Globus pallidus (tissue), 1 donor: ENCODE results near the gene KDM5B.
"Not testable (repeated sequence)": the region's sequence is repeated elsewhere in the genome, so short reads cannot be mapped to it uniquely, and the experiment has no call there.

Experiments
- DNase-seq: peaks from one replicate; pipeline ENCODE4 v3.0.0-alpha.2; 2015; ENCODE audit warnings: low spot score

Gene KDM5B

GRCh38 chr1:202812176-202813026, 4.2 kb upstream of the KDM5B start:
- no peak for DNase-seq

GRCh38 chr1:202811296-202812175, 3.3 kb upstream of the KDM5B start:
- no peak for DNase-seq

GRCh38 chr1:202810615-202811295, 2.5 kb upstream of the KDM5B start, which contains the start of gene PCAT6:
PCAT6 (plus strand) TSS chr1:202810954.
- peak; percentile 94 for DNase-seq

- no peak for DNase-seq
Observed at GRCh38 chr1:202810193-202810614, 2.0 kb upstream of the KDM5B start.

GRCh38 chr1:202809597-202810159, 1.5 kb upstream of the KDM5B start:
- peak; percentile 13 for DNase-seq

DNA sequence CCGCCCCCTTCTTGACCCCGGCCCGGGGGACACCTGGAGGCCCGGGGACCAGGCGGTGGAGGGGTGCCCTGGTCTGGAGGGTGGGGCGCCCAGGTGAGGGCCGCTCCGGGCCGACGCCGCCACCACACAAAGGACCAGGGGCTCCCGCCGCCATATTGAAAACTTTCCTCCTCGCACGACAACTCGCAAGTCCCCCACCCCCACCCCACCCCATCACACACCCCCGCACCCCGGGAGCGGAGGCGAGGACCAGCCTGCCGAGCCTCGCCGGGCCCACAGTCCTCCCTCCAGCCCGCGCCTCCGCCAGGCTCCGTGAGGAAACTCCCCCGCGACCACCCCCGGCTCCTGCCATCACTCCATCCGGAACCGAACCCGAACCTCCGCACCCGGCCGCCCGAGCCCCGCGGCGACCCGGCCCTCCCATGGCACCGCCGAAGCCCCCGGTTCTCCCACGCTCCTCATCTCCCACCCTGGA, 733 bp downstream of the KDM5B start:
- peak; percentile 5 for DNase-seq

DNA sequence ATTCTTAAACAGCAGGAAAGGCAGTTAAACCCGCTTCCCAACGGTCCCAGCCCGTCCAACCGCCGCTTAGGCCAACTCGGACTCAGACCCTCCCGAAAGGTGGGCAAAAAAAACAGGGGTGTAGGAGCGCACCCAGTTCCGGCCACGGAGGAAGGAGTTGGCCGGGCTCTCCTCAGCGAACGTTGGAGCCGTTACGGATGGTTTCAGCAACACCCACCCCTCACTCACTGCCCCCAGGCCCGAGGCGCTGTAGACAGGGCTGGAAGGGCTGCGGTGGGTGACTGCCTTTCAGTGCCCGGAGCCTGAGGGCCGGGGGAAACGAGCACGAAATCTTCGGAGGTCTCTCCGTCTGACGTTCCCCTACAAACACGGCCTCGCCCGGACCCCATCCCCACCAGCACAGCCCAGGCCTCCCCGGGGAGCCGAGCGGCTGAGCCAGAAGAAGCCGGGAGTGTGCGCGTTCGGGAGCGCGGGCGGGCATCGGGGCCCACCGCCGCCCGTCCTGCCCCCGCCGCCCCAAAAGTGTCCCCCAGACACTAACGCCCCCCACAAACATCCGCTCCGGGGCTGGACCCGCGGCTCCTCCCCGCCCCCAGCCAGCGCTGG, 1.3 kb downstream of the KDM5B start:
- DNase-seq: peak; percentile 18

- DNase-seq: peak; percentile 1
Observed at GRCh38 chr1:202805886-202806844, 2.1 kb downstream of the KDM5B start.

- no peak for DNase-seq
Observed at GRCh38 chr1:202804126-202804525, 4.1 kb downstream of the KDM5B start.

GRCh38 chr1:202802998-202803932, 5.0 kb downstream of the KDM5B start:
- DNase-seq: no peak

DNA sequence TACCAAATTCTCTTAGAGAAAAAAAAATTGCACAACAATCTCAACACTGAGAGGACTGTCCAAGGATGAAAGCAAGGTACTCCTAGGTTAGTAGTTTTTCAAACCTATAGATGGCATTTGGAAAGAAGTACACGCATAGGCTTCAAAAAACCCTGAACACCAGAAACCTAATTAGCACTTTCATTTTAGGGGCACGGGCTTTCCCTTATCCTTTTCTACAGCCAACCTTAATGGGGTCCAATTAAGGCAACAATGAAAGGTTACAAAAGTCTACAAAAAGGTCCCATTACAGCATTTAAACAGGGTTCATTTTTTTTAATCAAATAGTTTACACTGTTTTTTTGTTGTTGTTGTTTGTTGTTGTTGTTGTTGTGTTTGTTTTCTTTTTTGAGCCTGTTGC, 6.2 kb downstream of the KDM5B start:
- no peak for DNase-seq

DNA sequence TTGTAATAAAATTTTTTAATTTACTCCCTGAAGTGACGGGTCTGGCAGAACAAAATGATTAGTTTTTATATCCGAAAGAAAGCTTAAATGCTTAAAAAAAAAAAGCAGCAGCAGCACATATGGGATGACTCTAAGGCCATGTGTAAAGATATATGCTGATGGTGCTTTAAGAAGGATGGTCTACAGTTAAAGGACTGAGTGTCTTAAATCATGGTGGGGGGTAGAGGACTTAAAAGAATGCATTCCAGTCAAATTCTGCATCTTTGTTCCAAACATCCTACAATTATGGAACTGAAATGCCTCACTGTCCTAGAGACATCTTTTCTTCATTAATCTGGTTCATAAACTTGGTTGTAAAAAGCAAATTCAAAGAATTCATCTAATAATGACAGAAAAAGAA, 7.0 kb downstream of the KDM5B start:
- DNase-seq: no peak

- DNase-seq: no peak
Observed at GRCh38 chr1:202800742-202801141, 7.5 kb downstream of the KDM5B start.

DNA sequence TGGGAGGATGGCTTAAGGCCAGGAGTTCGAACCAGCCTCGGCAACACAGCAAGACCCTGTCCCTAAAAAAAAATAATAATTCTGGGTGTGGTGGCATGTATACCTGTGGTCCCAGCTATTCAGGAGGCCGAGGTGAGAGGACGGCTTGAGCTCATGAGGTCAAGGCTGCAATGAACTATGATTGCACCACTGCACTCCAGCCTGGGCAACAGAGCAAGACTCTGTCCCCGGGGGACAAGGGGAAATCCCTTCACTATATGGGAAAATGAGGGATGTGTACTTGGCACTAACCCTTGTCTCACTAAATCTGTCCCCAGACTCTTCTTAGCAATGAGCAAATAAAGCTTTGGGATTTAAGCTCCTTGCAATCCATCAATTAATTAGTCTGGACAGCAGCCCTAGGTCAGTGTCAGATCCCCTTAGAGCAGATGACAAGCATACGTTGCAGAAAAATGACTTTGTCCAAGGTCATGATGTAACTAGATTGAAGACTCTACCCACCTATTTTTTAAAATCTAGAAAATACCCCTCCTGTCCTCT, 9.4 kb downstream of the KDM5B start:
- DNase-seq: no peak

DNA sequence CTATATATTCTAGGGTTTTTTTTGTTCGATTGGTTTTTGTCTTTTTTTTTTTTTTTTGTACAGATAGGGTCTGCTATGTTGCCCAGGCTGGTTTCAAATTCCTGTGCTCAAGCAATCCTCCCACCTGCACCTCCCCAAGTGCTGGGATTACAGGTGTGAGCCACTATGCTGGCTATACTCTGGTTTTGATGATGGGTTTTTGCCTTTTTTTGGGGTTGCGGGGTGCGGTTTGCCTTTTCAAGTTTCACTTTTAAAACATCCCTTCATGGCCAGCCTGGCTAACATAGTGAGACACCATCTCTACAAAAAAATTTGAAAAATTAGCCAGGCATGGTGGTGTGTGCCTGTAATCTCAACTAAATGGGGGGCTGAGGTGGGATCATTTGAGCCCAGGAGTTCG, 10.0 kb downstream of the KDM5B start:
- no peak for DNase-seq

DNA sequence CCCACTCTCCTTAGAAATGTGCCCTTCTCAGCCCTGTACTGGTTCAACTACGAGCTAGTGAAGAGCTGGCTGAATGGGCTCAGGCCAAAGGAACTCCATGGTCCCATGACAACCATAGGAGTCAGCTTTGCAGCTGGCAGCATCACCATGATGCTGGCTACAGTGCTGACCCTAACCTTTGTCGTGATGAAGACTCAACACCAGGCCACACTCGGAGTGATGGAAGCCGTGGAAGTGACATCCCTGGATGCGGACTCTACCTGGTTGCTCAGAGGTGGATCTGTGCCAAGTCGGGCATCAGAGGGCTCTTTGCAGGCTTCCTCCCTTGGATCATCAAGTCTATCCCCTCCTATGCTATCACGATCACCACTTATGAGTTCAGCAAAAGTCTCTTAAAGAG, 11.6 kb downstream of the KDM5B start:
- no peak for DNase-seq

DNA sequence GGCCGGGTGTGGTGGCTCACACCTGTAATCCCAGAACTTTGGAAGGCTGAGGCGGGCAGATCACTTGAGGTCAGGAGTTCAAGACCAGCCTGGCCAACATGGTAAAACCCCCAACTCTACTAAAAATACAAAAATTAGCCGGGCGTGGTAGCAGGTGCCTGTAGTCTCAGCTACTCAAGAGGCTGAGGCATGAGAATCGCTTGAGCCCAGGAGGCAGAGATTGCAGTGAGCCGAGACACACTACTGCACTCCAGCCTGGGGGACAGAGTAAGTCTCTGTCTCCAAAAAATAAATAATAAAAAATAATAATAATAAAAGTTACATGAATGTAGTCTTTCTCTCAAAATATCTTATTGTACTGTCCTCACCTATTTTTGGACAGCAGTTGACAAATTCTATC, 13.3 kb downstream of the KDM5B start:
- DNase-seq: not testable (repeated sequence)

- no peak for DNase-seq
Observed at GRCh38 chr1:202794051-202794740, 14.0 kb downstream of the KDM5B start.
